GM21381 (cell line): ENCODE measurements around the gene EVC2.

ENCODE experiments used
- ATAC-seq: cut with Tn5 transposase; IDR thresholded peaks from one replicate; pipeline ENCODE4 v1.9.1; 2021; ENCODE audit warnings: mild to moderate bottlenecking, moderate library complexity; ENCODE audit not compliant: unreplicated experiment

Gene EVC2

DNA sequence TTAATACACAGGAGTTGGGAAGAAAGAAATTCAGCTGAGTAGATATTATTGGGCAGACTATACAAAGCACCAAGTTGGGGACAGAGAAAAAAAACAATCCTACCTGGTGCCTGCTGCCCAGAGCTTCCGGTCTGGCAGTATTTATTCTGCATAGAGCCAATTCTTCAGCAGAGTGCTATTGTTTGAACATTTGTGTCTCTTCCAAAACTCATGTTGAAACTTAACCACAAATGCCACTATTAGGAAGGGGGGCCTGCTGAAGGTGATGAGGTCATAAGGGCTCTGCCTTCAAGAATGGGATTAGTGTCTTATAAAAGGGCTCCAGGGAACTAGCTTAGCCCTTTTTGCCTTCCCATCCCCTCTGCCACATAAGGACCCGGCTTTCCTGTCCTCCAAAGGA lies 136.2 kb downstream of the EVC2 start:
- ATAC-seq: no peak

DNA sequence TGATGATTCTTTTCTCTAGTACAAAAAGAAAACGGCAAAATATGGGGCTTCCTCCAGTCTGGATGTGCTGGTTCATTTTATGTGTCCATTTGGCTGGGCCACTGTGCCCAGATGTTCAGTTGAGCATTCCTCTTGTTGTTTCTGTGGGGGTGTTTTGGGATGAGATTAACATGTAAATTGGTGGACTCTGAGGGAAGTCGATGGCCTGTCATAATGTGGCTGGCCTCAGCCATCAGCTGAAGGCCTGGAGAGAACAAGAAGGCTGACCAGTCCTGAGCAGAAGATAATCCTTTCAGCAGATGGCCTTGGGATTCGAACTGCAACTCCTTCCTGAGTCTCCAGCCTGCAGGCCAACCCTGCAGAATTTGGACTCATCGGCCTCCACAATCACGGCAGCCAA lies 136.7 kb downstream of the EVC2 start:
- ATAC-seq: no peak

DNA sequence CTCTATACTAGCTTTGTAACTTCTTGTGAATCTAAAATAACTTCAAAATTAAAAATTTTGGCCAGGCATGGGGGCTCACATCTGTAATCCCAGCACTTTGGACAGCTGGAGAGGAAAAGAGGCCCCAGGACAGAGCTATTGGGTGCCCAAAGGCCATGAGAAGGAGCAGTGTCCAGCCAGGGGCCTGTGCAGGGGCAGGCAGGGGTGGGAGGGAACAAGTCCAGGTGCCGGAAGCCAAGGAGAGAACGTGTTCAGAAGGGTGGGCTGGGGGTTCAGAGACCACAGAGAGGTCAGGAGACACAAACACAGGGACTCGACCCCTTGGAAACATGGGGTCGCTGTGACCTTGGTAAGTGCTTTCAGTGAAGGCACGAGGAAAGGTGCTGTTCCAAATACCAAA lies 138.9 kb downstream of the EVC2 start:
- ATAC-seq: no peak

DNA sequence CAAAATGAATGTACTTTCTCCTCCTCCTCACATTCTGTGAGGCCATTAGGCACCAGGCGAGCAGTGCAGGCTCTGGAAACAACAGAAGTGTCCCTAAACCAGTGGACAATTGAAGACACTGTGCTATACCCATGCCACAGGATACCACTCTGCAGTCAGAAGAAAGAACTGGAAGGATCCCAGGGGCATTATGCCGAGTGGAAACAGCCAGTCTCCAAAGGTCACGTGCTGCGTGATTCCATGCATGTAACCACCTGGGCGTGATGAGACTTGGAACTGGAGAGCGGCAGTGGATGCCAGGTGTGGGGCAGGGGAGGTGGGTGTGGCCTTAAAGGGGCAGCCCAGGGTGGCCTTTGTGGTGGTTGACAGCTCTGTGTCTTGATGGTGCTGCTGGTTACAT lies 139.4 kb downstream of the EVC2 start:
- ATAC-seq: no peak

DNA sequence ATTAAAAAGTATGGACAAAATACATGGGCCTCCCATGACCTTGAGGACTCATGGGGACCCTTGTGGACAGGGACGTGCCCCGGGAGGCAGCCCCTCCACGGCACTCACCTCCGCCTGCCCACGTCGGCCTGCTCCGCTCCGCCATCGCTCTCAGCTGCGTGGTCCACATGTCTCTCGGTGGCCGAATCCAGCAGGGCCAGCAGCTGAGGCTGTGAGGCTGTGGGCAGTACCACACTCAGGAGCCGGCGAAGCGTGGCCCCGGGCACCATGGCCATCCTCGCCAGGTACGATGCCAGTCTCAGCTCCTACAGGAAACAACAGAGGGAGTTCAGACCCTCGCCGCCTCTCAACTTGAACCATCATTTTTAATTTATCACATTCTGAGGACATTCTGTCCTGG lies 140.0 kb downstream of the EVC2 start:
- no peak for ATAC-seq

DNA sequence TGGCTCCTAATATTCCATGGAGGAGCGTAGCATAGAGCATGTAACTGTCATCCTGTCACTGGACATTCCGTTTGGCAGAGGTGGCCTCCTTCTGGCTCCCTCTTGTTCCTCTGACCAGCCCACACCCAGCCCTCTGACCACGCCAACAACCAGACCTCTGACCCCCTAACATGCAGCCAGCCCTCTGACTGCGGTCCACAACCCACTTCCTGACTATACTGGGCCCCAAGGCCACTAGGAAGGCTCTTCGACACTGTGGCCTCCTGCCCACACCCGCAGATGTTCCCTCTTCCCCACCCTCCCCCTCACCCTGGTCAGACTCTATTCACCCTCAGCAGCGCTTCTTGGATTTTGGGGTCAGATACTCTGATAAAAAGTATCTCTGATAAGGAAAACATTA lies 141.4 kb downstream of the EVC2 start:
- ATAC-seq: no peak

DNA sequence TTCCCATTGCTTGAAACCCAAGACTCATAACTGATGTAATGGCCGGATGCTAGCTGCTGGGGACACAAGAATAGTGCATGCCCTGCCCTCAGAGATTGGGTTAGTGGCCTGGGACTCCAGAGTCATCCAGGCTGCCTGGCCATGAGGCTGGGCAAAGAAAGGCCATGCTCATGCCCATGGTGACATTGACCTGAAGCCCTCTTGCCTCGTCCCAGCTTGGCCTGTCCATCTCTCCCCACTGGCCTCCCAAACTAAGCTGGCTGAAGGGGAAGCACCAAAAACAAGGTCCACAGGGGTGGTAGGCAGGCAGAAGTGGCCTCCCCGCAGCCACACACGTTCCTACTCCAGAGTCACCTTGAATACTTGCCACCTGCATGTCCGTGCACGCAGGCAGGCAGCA lies 141.8 kb downstream of the EVC2 start:
- no peak for ATAC-seq

DNA sequence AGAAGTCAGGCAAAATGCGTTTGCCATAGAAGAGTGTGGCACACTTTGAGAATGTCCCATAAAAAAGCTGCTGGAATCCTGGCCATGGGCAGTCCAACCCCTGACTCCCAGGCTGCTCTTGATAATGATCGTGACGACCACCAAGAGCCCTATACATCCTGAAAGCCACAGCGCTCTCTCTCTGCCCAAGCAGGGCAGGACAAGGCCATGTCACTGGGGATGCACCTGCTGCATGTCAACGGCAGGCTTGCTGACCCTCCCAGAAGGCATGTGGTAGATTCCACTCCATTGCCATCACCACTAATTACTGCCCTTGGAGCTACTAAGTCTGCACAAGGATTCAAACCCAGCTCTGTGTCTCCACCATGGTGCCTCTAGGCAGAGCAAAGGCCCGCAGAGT lies 144.5 kb downstream of the EVC2 start:
- ATAC-seq: no peak

DNA sequence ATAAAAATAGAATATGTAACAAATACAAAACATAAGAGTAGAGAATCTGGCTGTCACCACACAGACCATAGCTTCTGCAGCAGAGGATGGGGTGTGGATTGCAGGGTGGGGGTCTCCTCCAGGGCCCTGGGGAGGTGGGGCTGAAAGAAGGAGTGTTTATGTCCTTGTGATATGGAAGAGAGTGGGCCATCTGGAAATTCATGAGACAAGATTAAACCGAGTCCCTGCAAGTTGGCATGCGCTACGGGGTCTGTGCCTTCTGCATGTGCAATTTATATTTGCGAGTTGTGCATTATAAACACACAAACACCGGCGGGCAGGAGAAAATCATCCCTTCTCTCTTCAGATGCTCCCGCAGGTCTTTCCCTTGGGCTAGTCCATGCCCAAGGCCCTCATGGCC lies 145.9 kb downstream of the EVC2 start:
- no peak for ATAC-seq

DNA sequence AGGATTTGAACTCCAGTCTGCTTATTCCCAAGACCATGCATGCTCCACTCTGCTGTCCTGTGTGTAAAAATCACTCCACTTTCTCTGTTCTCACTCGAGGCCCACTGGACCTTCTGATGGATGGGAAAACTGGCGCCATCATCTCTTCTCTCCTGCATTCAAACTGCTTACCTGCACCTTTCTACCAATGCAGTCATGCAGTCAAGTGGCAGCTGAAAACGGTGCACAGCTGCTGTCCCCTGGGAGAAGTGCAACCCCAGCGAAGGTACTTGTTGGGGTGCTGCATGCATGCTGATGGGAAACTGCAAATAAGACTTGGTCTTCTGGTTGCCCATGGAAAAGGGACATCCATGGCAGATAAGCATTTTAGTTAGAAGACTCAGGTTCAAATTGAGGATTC lies 147.1 kb downstream of the EVC2 start:
- no peak for ATAC-seq

DNA sequence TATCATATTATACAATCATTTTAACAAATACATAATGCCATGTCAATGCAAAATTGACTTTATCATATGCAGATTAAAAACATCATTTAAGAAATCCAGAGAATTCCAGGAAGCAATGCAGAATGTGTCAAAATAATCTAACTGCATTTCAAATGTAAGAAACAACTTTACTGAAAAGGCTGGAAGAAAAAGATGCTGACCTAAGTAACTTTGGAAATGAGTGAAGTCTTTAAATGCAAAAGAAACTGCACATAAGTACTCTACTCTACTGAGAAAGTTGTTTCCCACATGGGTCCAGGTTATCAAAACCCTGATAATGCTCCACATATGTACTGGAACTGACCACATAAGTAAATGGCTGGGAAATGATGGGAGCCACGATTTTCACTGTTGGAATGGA lies 149.9 kb downstream of the EVC2 start:
- ATAC-seq: no peak

DNA sequence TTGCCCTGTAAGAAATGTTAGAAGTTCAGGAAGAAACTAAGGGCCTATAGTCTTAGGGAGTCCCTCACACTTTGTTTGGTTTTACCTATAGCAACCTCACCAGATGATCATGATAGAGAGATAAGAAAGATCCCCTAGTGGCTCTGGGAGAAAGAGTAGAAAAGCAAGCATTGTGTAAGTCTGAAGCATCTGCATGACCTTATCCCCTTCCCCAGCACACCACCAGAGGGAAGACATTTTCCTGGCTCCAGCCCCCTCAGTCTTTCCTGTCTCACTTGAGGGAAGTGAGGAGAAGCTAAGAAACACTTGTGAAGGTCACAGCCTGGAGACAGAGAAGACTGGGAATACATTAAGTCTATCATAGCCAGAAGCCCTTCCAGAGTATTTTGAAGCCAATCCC lies 154.0 kb downstream of the EVC2 start:
- ATAC-seq: no peak

DNA sequence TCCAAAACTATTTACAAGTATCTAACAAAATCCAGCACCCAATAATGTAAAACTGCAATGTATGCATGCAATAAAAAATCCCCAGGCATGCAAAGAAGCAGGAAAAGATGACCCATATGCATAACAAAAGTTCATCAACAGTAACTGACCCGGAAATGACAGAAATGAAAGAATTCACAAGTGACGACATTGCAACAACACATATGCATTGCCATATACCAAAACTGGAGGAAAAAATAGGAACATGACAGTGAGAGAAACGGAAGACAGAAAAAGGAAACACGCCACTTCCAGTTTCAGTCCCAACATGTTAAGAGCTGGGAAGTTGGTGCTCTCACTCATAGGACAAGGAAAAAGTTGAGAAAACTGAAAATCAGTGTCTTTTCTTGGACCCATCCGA lies 154.6 kb downstream of the EVC2 start:
- no peak for ATAC-seq

DNA sequence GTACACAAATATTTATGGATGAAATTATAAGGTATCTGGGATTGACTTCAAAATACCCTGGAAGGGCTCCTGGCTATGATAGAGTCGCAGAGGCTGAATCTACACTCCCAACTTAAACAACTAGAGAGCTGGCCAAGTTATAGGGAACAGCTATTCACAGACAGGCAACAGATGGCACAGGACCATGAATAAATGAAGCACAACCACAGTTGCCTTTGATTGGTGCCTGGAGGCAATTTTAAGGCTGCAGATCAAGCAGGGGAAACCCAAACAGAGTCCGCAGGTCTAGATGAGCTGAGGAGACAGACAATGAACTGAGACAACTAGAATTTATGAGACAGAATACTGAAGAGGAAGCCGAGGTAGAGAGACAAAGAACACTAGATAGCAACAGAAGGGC lies 155.9 kb downstream of the EVC2 start:
- ATAC-seq: no peak

DNA sequence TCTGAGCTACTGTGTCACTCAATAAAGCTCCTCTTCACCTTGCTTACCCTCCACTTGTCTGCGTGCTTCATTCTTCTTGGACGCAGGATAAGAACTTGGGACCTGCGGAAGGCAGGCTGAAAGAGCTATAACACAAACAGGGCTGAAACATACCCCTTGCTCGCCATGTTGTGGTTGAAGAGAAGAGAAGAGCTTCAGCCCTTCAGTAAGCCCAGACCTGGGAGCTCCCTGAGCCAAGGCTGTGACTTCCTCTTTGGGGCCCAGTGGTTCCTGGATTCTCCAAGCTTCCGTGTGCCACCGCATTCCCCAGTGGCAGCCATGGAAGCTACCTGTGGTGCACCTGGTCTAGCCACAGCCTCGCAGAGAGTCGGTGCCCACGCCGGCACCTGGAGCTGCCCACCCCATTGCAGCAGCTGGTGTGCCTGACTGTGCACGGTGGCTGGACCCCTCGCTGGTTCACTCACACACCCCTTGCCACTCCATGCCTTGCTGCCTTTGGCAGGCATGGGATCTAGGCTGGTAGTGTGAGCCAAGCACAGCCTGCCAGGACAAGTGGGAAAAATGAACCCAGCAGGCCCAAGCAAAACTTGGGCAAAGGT lies 160.6 kb downstream of the EVC2 start:
- no peak for ATAC-seq

DNA sequence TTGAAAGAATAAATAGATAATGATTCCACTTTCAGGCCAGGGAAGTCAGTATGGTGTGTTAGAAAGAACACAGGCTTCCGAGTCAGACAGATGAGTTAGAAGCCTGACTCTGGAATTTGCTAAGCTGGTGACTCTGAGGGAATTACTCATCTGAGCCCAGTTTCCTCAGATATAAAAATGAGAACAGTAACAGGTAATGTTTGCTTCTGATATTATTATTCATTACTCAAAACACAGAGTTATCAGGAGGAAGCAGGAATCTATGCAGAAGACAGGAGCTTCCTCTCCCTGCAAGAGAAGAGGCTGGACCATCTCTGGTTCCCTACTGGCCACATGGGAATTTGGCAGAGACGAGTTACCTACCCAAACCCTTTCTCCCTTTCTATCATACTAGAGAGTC lies 163.1 kb downstream of the EVC2 start:
- no peak for ATAC-seq

DNA sequence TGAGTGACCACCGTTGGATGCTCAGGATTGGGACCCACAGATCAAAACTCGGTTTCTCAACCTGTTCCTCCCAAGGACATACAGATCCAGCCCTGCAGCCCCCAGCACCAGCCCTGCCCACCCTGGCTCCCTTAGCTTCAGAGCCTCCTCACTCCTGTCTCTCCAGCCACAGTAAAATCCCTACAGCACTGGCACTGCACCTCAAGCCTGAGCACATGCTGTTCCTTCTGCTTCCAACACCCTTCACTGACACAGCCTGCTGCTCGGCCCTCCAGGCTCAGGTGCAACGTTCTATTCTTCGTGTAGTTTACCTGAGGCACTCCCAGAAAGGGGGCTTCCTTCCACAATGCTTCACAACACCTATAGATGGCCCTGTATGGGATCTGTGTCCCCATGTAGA lies 163.6 kb downstream of the EVC2 start:
- ATAC-seq: no peak

DNA sequence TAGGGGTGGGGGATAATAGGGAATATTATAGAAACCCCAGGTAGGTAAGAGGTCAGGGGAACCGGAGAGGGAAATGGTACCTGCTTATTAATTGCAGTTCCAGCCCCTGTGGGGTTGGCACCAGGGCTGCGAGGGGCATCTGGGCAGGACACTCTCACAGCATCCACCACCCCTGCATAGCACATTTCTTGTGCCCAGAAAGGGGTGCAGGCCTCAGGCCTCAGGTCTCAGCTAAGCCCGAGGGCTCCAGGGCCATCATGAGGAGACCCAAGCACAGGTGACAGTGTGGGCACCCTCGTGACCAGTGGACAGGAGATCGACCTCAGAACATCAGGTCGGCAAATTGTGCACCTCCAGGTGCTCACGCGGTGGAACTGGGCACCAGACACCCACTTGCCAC lies 164.7 kb downstream of the EVC2 start:
- ATAC-seq: no peak

DNA sequence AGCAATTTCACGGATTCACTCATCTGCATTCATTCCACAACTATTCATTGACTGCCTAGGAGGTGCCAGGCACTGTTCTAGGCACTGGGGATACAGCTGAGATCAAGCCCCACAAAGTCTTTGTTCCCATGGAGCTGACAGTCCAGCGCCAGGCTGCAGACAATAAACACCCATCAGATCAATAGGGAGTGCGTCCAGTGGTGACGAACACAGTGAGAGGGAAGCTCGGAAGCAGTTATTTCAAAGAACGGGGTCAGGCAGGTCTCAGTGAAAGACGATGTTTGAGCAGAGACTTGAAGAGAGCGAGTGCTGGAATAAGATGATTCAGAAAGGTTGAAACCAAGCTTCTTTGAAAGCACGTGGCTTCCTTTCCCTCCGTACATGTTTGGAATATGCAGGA lies 167.2 kb downstream of the EVC2 start:
- no peak for ATAC-seq

DNA sequence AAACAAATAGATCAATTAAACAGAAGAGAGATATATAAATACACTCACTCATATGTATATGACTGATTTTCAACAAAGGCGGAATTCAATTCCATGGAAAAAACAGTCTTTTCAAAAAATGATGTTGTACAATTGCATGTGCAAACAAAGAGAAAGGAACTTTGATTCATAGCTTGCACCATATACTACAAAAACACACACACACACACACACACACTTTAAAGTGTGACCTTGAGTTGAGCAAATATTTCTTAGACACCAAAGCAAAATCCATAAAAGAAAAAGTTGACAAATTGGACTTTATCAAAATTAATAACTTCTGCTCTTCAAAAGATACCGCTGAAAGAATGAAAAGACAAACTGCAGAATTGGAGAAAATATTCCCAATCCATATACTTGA lies 168.8 kb downstream of the EVC2 start:
- ATAC-seq: no peak

DNA sequence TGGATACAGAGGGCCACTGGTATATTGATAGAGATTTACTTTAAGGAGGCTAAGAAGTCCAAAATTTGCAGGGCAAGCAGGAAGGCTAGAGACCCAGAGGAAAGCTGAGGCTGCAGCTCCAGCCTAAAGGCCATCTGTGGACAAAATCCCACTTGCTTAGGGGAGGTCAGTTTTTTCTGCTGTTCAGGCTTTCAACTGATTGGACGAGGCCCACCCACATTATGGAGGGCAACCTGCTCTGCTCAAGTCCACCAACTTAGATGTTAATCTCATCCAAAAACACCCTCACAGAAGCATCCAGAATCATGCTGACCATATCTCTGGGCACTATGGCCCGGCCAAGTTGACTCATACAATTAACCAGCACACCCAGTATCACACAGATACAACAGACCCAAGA lies 176.3 kb downstream of the EVC2 start:
- no peak for ATAC-seq

DNA sequence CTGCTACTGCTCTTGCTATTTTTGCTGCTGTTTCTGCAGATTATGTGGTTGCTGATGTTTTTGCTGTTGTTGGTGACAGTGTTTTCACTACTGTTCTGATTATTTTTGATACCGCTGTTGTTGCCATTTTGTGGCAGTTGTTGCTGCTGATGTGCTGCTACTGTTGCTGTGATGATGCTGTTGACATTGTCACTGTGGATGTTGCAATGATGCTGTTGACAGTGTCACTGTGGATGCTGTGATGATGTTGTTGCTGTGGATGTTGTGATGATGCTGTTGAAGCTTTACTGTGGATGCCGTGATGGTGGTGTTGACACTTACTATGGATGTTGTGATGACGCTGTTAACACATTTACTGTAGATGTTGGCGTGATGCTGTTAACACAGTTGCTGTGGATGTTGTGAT lies 180.3 kb downstream of the EVC2 start:
- no peak for ATAC-seq

DNA sequence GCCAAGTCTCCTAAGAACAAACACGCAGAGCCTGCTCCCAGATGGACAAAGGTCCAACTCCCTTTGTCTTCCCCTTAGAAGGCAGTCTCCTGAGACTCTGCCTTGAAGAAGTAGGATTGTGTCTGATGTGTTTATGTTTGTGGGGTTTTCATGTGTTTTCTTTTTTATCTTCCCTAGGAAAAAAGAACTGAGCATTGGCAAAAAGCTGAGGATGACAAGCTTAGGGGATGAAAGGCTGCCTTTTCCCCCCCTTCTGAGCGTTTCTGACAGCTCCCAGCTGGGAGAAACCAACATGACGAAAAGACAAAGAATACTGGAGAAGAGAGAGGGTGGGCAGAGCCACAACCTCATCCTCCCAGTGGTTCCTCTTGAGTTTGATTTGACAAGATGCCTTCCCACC lies 181.1 kb downstream of the EVC2 start:
- ATAC-seq: no peak
